Right lobe of liver (tissue), 4 donors: ENCODE results near the gene EMX1.

Experiments used
- POLR2A ChIP-seq: fragments of 450-650 bp; IDR thresholded peaks from one replicate; pipeline ENCODE4 v1.6.1; 2017; ENCODE audit warnings: antibody characterized with exemption, mild to moderate bottlenecking
- TF ChIP-seq, protein P1 (sequence below), 4 donors: fragments of 200-600 bp in 3 of 4; fragments of 450-650 bp in 1 of 4; IDR thresholded peaks; one replicate each; pipeline versions ENCODE4 v1.5.1 to v1.8.0; 2016 to 2022; ENCODE audit warnings: antibody characterized with exemption in 4 of 4, mild to moderate bottlenecking in 2 of 4
- donor health status: DM: no; HTN: no; CAD: no.
- donor health status: DM: no; HTN: no; CAD: no.
- donor health status: DM: no; HTN: yes; CAD: no.

DNA sequence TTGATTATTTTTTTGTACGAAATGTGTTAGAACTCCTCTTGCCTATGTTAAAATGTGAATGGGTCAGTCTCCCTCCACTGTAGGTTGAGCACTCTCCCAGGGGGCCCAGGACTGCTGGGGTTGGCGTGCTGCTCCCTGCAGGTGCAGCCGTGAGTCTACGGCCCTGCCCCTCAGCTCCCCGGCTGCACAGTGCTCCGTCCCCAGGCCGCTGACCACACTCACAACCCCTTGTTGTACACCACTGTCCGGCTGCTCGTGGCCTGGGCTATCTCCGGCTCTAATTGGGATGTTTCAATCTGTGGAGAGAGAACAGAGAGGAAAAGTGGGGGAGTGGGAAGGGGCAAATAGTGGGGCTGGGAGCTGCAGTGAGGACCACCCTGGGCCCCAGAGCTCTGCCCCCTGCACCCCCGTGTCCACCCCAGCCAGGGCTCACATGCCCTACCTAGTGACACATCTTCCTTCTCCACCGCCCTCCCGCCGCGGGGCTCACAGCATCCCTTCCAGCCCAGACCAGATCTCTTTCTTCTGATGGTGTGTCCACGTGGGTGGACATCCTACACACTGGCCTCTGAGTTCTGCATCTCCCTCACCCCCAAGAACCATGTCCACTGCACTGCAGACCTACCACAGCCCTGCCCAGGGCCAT lies 27.6 kb downstream of the EMX1 start:
- TF ChIP-seq, protein P1, sequence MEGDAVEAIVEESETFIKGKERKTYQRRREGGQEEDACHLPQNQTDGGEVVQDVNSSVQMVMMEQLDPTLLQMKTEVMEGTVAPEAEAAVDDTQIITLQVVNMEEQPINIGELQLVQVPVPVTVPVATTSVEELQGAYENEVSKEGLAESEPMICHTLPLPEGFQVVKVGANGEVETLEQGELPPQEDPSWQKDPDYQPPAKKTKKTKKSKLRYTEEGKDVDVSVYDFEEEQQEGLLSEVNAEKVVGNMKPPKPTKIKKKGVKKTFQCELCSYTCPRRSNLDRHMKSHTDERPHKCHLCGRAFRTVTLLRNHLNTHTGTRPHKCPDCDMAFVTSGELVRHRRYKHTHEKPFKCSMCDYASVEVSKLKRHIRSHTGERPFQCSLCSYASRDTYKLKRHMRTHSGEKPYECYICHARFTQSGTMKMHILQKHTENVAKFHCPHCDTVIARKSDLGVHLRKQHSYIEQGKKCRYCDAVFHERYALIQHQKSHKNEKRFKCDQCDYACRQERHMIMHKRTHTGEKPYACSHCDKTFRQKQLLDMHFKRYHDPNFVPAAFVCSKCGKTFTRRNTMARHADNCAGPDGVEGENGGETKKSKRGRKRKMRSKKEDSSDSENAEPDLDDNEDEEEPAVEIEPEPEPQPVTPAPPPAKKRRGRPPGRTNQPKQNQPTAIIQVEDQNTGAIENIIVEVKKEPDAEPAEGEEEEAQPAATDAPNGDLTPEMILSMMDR (IDR thresholded peaks at IDR 0.05) = no peak
- TF ChIP-seq POLR2A = no peak
